GM12864 (cell line): ENCODE measurements around the gene CCT5.

Experiments
- DNase-seq: peaks from one replicate; pipeline ENCODE4 v3.0.0-alpha.2; 2011; ENCODE audit warnings: low read depth
- H3K4me3 ChIP-seq: 2 replicates; pipeline ENCODE4 v1.5.1; 2011; ENCODE audit warnings: mild to moderate bottlenecking, low read depth, low read length, control low read depth
- CTCF ChIP-seq: IDR thresholded peaks from 2 replicates; pipeline ENCODE4 v1.5.1; 2011; ENCODE audit warnings: low read depth, mild to moderate bottlenecking, moderate library complexity, low read length, control low read depth, inconsistent platforms; ENCODE audit errors: missing control alignments

CCT5 gene

GRCh38 chr5:10228288-10228687 lies 21.8 kb upstream of the CCT5 start:
- H3K4me3 ChIP-seq, result no peak overlapping the region
- TF ChIP-seq CTCF, result no peak
- no peak for DNase-seq

- H3K4me3 ChIP-seq, result no peak overlapping the region
- no peak for DNase-seq
- TF ChIP-seq CTCF, result no peak
These were observed 20.6 kb upstream of the CCT5 start for GRCh38 chr5:10229306-10230048.

GRCh38 chr5:10232386-10232785 lies 17.7 kb upstream of the CCT5 start:
- TF ChIP-seq CTCF, result no peak

GRCh38 chr5:10233011-10233410 lies 17.1 kb upstream of the CCT5 start:
- TF ChIP-seq CTCF, result no peak
- no peak for DNase-seq
- H3K4me3 ChIP-seq, result no peak overlapping the region

More at GRCh38 chr5:10232386-10232785, 17.7 kb upstream of the CCT5 start:
- DNase-seq, result no peak
- no peak overlapping the region for H3K4me3 ChIP-seq

GRCh38 chr5:10233505-10233904 lies 16.6 kb upstream of the CCT5 start:
- no peak overlapping the region for H3K4me3 ChIP-seq
- no peak for TF ChIP-seq CTCF
- DNase-seq, result no peak

- no peak for TF ChIP-seq CTCF
- no peak for DNase-seq
- no peak overlapping the region for H3K4me3 ChIP-seq
These were observed 14.7 kb upstream of the CCT5 start for GRCh38 chr5:10235350-10235749.

- no peak overlapping the region for H3K4me3 ChIP-seq
- no peak for DNase-seq
- no peak for TF ChIP-seq CTCF
These were observed 6.3 kb upstream of the CCT5 start for GRCh38 chr5:10243660-10244240.
